GM19463 (cell line): ENCODE results near the gene ASF1A.

Experiments used
- ATAC-seq: cut with Tn5 transposase; IDR thresholded peaks from one replicate; pipeline ENCODE4 v1.9.1; 2021; ENCODE audit warnings: mild to moderate bottlenecking, moderate library complexity; ENCODE audit not compliant: unreplicated experiment

ASF1A gene

GRCh38 chr6:118881440-118882313 is 12.3 kb upstream of the ASF1A start:
- ATAC-seq = peak; percentile 82

- ATAC-seq = no peak
Measured at GRCh38 chr6:118882314-118882905, 11.5 kb upstream of the ASF1A start.

GRCh38 chr6:118886641-118887040 is 7.3 kb upstream of the ASF1A start:
- ATAC-seq = no peak

GRCh38 chr6:118889163-118889562 is 4.8 kb upstream of the ASF1A start:
- no peak for ATAC-seq

GRCh38 chr6:118890997-118891790 is 2.8 kb upstream of the ASF1A start:
- ATAC-seq = no peak

- ATAC-seq = no peak
Measured at GRCh38 chr6:118892355-118892991, 1.5 kb upstream of the ASF1A start.

GRCh38 chr6:118893064-118893806 is 717 bp upstream of the ASF1A start:
- peak; percentile 4 for ATAC-seq

GRCh38 chr6:118894425-118895260 is 691 bp downstream of the ASF1A start:
- ATAC-seq = peak; percentile 32

GRCh38 chr6:118895261-118895560 is 1.3 kb downstream of the ASF1A start:
- ATAC-seq = no peak

GRCh38 chr6:118895859-118896258 is 1.9 kb downstream of the ASF1A start:
- no peak for ATAC-seq

- ATAC-seq = peak; percentile 8
Measured at GRCh38 chr6:118896339-118897136, 2.6 kb downstream of the ASF1A start.

GRCh38 chr6:118897386-118897785 is 3.4 kb downstream of the ASF1A start:
- ATAC-seq = no peak

GRCh38 chr6:118899948-118900347 is 6.0 kb downstream of the ASF1A start:
- ATAC-seq = no peak

- no peak for ATAC-seq
Measured at GRCh38 chr6:118902726-118903125, 8.8 kb downstream of the ASF1A start.

- ATAC-seq = no peak
Measured at GRCh38 chr6:118903138-118903537, 9.2 kb downstream of the ASF1A start.

- no peak for ATAC-seq
Measured at GRCh38 chr6:118903691-118904090, 9.7 kb downstream of the ASF1A start.

- no peak for ATAC-seq
Measured at GRCh38 chr6:118905084-118905483, 11.1 kb downstream of the ASF1A start.

- no peak for ATAC-seq
Measured at GRCh38 chr6:118905851-118906250, 11.9 kb downstream of the ASF1A start.

- ATAC-seq = no peak
Measured at GRCh38 chr6:118908441-118908840, 14.5 kb downstream of the ASF1A start.
